GM10248 (cell line): ENCODE data around the gene CLASP1.
"Not testable (repeated sequence)": the region's sequence is repeated elsewhere in the genome, so short reads cannot be mapped to it uniquely, and the experiment has no call there.

Source experiments
- CTCF ChIA-PET: fragments of 300-600 bp; sonication (Branson Sonifier 250); formaldehyde crosslinking; extraction: SDS; loops from one replicate; lab custom pipeline; 2021; ENCODE audit warnings: antibody characterized with exemption; lab: Yijun Ruan, JAX
- POLR2A ChIA-PET: fragments of 350-650 bp; sonication (Branson Sonifier 250); formaldehyde crosslinking; extraction: SDS; loops from one replicate; lab custom pipeline; 2020; ENCODE audit warnings: antibody characterized with exemption; lab: Yijun Ruan, JAX
- DNase-seq: peaks from one replicate; pipeline ENCODE4 v3.0.0; 2012; ENCODE audit errors: extremely low spot score
- TF ChIP-seq, protein P1 (sequence below): IDR thresholded peaks from 2 replicates; pipeline ENCODE4 v1.5.1; 2012; ENCODE audit warnings: mild to moderate bottlenecking, low read depth; ENCODE audit errors: extremely low read depth, missing control alignments, control extremely low read depth

Gene CLASP1

GRCh38 chr2:121386707-121387106 lies 262.6 kb downstream of the CLASP1 start:
- TF ChIP-seq, protein P1, sequence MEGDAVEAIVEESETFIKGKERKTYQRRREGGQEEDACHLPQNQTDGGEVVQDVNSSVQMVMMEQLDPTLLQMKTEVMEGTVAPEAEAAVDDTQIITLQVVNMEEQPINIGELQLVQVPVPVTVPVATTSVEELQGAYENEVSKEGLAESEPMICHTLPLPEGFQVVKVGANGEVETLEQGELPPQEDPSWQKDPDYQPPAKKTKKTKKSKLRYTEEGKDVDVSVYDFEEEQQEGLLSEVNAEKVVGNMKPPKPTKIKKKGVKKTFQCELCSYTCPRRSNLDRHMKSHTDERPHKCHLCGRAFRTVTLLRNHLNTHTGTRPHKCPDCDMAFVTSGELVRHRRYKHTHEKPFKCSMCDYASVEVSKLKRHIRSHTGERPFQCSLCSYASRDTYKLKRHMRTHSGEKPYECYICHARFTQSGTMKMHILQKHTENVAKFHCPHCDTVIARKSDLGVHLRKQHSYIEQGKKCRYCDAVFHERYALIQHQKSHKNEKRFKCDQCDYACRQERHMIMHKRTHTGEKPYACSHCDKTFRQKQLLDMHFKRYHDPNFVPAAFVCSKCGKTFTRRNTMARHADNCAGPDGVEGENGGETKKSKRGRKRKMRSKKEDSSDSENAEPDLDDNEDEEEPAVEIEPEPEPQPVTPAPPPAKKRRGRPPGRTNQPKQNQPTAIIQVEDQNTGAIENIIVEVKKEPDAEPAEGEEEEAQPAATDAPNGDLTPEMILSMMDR = no peak
- CTCF ChIA-PET = interaction anchor here (0.9 to 3.5 kb wide), 3 partner anchors 16 to 46 kb away, joined by 3 to 10 read pairs (median 4); no protein-coding TSS in a partner anchor
- no peak for DNase-seq
- POLR2A ChIA-PET = no interaction called here

- DNase-seq = no peak
- CTCF ChIA-PET = interaction anchor here (0.9 to 3.5 kb wide), 3 partner anchors 16 to 46 kb away, joined by 3 to 10 read pairs (median 4); no protein-coding TSS in a partner anchor
- POLR2A ChIA-PET = no interaction called here
- TF ChIP-seq, protein P1 = no peak
Observed at GRCh38 chr2:121386102-121386501, 263.2 kb downstream of the CLASP1 start.

DNA sequence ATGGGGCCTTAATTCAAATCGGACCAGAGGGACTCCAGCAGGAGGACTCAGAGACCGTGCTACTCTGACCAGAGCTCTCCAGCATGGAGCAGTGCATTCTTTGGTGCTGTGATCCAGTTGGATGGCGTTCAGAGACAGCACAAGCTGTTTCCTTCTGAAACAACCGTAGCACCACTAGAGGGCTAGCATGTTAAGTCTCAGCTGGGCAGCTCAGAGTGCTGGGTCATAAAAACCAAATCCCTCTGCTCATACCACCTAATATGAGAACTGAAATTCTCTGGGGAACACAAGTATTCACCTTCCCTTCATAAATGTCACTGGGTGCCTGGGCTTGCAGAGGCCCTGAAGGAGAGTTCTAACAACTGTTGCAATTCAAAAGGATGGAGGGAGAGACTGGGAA lies 266.5 kb downstream of the CLASP1 start:
- ChIA-PET CTCF (interaction anchor here (0.7 to 2.5 kb wide), 3 partner anchors 12 to 29 kb away, joined by 3 to 9 read pairs (median 4); no protein-coding TSS in a partner anchor), POLR2A (no interaction called here)
- DNase-seq = no peak
- TF ChIP-seq, protein P1 = no peak

- CTCF ChIA-PET = interaction anchor here (1.3 to 1.9 kb wide), 2 partner anchors 11 to 22 kb away, joined by 4 read pairs; no protein-coding TSS in a partner anchor
- DNase-seq = no peak
- POLR2A ChIA-PET = no interaction called here
- TF ChIP-seq, protein P1 = no peak
Observed at GRCh38 chr2:121377646-121378045, 271.6 kb downstream of the CLASP1 start.

GRCh38 chr2:121376535-121377250 lies 272.6 kb downstream of the CLASP1 start:
- TF ChIP-seq, protein P1 = no peak
- CTCF ChIA-PET = interaction anchor here (0.8 kb wide), 1 partner anchor 21 kb away, joined by 3 read pairs; no protein-coding TSS in a partner anchor
- POLR2A ChIA-PET = no interaction called here
- DNase-seq = no peak

- ChIA-PET POLR2A (no interaction called here), CTCF (interaction anchor here (2.2 kb wide), 1 partner anchor 9 kb away, joined by 4 read pairs; no protein-coding TSS in a partner anchor)
- no peak for DNase-seq
- TF ChIP-seq, protein P1 = no peak
Observed at GRCh38 chr2:121375621-121376159, 273.6 kb downstream of the CLASP1 start.

DNA sequence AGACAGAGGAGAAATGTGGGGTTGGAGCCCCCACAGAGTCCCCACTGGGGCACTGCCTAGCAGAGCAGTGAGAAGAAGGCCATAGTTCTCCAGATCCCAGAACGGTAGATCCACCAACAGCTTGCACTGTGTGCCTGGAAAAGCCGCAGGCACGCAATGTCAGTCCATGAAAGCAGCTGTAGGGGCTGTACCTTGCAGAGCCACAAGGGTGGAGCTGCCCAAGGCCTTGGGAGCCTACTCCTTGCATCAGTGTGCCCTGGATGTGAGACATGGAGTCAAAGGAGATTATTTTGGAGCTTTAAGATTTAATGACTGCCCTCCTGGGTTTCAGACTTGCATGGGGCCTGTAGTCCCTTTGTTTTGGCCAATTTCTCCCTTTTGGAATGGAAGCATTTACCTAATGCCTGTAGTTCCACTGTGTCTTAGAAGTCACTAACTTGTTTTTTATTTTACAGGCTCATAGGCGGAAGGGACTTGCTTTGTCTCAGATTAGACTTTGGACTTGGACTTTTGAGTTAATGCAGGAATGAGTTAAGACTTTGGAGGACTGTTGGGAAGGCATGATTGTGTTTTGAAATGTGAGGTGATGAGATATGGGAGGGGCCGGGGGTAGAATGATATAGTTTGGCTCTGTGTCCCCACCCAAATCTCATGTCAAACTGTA lies 274.7 kb downstream of the CLASP1 start:
- CTCF ChIA-PET = interaction anchor here (2.2 kb wide), 1 partner anchor 11 kb away, joined by 4 read pairs; no protein-coding TSS in a partner anchor
- POLR2A ChIA-PET, DNase-seq: not testable (repeated sequence)
